GM21529 (cell line): ENCODE data around the gene RMDN3.

Experiments
- ATAC-seq: cut with Tn5 transposase; IDR thresholded peaks from one replicate; pipeline ENCODE4 v1.9.1; 2021; ENCODE audit not compliant: unreplicated experiment

The RMDN3 gene

DNA sequence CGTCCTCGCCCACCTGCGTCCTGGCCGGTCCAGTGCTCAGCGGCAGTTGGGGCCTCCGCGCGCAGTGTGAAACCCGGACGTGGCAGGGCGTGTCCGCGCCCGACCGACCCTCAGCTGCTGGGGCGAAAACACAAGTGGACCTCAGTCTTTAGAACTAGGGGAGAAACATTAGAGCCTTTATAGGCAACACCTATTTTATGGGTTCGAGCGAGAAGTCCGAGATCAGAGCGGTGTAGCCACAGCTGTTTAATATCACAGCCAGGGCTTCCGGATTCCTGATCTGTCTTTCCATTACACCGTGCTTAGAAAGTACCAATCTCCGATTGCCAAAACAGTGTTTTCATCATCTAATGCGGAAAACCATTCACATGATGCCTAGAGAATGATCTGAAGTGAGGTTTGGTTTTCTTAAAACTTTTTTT is 59.6 kb downstream of the RMDN3 start:
- peak; percentile 13 for ATAC-seq

DNA sequence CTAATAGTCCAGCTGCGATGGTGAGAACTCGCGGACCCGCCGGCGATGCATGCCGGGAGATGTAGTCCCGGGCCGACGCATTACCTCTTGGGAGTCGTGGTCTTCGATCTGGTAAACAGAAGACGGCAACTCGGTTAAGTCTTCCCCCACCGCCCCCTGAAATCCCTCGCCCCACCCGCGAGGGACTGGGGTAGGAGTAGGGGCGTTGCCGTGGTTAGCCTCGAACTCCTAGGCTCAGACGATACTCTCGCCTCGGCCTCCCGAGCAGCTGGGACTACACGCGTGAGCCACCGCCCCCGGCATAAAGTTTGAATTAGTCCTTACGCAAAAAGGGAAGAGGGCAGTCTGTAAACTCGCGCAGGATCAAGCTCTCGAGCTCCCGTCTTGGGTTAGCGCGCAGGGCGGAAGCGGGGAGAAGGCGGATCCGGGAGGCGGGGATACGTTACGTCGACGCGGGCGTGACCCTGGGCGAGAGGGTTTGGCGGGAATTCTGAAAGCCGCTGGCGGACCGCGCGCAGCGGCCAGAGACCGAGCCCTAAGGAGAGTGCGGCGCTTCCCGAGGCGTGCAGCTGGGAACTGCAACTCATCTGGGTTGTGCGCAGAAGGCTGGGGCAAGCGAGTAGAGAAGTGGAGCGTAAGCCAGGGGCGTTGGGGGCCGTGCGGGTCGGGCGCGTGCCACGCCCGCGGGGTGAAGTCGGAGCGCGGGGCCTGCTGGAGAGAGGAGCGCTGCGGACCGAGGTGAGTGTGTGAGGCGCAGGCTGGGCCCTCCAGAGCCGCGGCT is 60.2 kb downstream of the RMDN3 start, which contains the start of gene RAD51:
RAD51 (plus strand) TSS at position 487 of the 781 bp plus-strand sequence. CDS start 3,585 bp downstream, outside the sequence.
- ATAC-seq: peak; percentile 86

DNA sequence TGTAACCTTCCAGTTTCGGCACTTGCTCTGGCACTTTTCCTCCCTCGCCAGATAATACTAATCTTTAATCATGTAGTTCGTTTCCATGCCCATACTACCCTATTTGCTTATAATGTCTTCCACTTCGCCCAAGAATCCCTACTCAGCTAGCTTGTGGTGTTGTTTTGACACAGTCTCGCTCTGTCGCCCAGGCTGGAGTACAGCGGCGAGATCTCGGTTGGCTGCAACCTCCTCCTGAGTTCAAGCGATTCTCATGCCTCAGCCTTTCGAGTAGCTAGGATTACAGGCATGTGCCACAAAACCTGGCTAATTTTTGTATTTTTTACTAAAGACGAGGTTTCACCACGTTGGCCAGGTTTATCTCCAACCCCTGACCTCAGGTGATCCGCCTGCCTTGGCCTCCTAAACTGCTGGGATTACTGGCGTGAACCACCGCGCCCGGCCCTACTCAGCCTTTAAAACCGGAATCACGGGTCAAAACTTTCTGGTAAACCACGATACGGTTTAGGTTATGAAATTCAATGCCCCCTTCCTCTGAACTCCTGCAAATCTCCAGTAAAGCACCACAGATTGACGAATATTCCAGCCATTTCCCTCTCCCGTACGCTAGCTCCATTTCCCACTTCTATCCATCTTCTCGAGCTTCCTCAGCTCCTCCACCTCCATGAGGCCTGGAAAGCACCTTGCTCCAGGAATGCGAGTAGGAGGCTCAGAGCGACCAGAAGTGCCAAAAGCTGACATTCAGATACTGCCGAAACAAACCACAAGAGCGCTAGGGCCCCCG is 61.0 kb downstream of the RMDN3 start:
- peak; percentile 19 for ATAC-seq

- ATAC-seq: no peak
These were observed 63.3 kb downstream of the RMDN3 start for GRCh38 chr15:40691737-40692136.

DNA sequence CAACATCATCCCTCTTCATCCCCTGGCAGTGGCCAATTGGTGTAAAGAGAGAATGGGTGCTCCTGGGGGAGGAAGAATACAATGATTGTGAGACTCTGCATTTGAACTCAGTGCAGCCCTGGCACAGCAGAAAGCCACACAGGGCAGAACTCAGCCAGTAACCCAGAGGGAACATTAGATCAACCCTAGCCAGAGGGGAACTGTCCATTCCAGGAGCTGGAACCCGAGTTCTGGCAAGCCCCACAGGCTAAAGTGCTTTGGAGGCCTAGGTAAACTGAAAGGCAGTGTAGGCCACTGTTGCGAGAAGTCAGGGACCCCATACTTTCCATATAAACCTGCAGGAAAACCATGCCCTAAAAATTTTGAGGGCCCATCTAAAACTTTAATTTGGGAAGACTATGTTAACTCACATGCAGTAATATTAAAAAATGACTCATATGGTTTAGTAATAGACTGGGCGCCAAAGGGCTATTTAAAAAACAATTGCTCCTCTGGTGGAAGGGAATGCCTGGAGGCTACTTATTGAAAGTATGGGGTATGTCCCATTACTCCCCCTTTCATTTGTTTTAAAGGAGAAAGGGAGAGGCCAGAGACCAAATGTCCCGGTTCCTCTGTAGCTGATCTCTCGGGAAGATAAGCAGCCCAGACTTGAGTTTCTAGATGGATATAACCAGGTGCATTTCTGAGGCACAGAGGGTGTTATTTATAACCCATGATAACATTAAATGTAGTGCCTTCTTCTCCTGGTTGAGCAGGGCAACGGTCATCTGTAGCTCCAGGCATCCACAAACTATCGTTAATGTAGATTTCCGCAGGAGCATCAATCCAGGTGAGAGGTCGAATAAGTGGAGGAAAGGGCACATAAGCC is 65.9 kb downstream of the RMDN3 start:
- ATAC-seq: no peak
